ENCODE results near the gene SMIM36.
"Not testable (repeated sequence)": the region's sequence is repeated elsewhere in the genome, so short reads cannot be mapped to it uniquely, and the experiment has no call there.

SMIM36 gene

GRCh38 chr17:55530064-55530463 lies 18.8 kb upstream of the SMIM36 start:
- CTCF ChIA-PET = interaction anchor here (1.0 to 12.6 kb wide), 6 partner anchors 18 to 241 kb away, joined by 3 to 538 read pairs (median 80); partner anchors contain the start of gene TMEM100
- POLR2A ChIA-PET = no interaction called here
- no peak for DNase-seq (ENCODE audit: low read depth, low spot score)
- no peak overlapping the region for H3K4me3 ChIP-seq (ENCODE audit: low read depth, low read length)
- no peak for TF ChIP-seq CTCF (IDR thresholded peaks at IDR 0.05; ENCODE audit: insufficient read depth, low read length, missing control alignments)

GRCh38 chr17:55527540-55528118 lies 16.4 kb upstream of the SMIM36 start:
- DNase-seq (ENCODE audit: low read depth, low spot score) = no peak
- ChIA-PET CTCF (interaction anchor here (1.0 to 12.6 kb wide), 35 partner anchors 9 to 792 kb away, joined by 3 to 538 read pairs (median 8); partner anchors contain the start of genes PCTP, SMIM36 and TMEM100), POLR2A (no interaction called here)
- no peak overlapping the region for H3K4me3 ChIP-seq (ENCODE audit: low read depth, low read length)
- TF ChIP-seq CTCF (IDR thresholded peaks at IDR 0.05; ENCODE audit: insufficient read depth, low read length, missing control alignments) = peak; percentile 65

GRCh38 chr17:55524440-55525220 lies 13.4 kb upstream of the SMIM36 start:
- CTCF ChIA-PET = interaction anchor here (0.9 to 12.6 kb wide), 15 partner anchors 8 to 532 kb away, joined by 3 to 538 read pairs (median 5); partner anchors contain the start of genes PCTP, SMIM36 and TMEM100
- H3K4me3 ChIP-seq (ENCODE audit: low read depth, low read length) = no peak overlapping the region
- POLR2A ChIA-PET = no interaction called here
- no peak for TF ChIP-seq CTCF (IDR thresholded peaks at IDR 0.05; ENCODE audit: insufficient read depth, low read length, missing control alignments)
- DNase-seq (ENCODE audit: low read depth, low spot score) = no peak

DNA sequence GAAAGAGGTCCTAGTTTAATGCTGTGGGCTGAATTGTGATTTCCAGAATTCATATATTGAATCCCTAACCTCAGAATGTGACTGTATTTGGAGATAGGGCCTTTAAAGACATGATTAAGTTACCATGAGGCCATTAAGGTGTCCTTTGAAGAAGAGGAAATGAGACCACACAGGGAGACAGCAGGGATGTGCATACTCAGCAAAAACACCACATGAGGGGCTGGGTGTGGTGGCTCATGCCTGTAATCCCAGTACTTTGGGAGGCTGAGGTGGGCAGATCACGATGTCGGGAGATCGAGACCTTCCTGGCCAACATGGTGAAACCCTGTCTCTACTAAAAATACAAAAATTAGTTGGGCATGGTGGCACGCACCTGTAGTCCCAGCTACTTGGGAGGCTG lies 11.8 kb upstream of the SMIM36 start:
- POLR2A ChIA-PET; H3K4me3 ChIP-seq (ENCODE audit: low read depth, low read length); DNase-seq (ENCODE audit: low read depth, low spot score): not testable (repeated sequence)
- CTCF ChIA-PET = interaction anchor here (0.9 to 12.6 kb wide), 7 partner anchors 12 to 253 kb away, joined by 3 to 538 read pairs (median 60); partner anchors contain the start of genes SMIM36 and TMEM100

DNA sequence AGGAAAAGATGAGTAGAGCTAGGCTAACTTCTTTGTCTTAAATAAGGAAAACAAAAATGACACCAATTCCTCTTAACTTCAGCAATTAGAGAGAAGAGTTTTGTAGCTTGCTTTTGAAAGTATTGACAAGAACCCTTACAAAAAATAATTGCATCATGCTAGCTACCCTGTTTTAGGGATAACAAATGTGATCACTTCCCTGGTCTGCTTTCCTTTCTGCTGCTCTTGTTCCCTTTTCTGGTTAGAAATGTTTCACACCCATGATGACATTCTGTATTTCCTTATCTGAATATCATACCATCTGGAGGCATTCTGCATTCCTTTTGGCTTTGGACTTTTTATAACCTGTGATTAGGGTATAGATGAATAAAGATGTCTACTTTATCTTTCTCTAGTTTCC lies 9.9 kb upstream of the SMIM36 start:
- no peak overlapping the region for H3K4me3 ChIP-seq (ENCODE audit: low read depth, low read length)
- POLR2A ChIA-PET = interaction anchor here (0.7 kb wide), 1 partner anchor 161 kb away, joined by 4 read pairs; no protein-coding TSS in a partner anchor
- no peak for DNase-seq (ENCODE audit: low read depth, low spot score)
- CTCF ChIA-PET = interaction anchor here (2.2 kb wide), 1 partner anchor 81 kb away, joined by 7 read pairs; no protein-coding TSS in a partner anchor
- TF ChIP-seq CTCF (IDR thresholded peaks at IDR 0.05; ENCODE audit: insufficient read depth, low read length, missing control alignments) = no peak

- POLR2A ChIA-PET = no interaction called here
- no peak for TF ChIP-seq CTCF (IDR thresholded peaks at IDR 0.05; ENCODE audit: insufficient read depth, low read length, missing control alignments)
- CTCF ChIA-PET = interaction anchor here (2.2 kb wide), 1 partner anchor 82 kb away, joined by 7 read pairs; no protein-coding TSS in a partner anchor
- H3K4me3 ChIP-seq (ENCODE audit: low read depth, low read length) = no peak overlapping the region
- no peak for DNase-seq (ENCODE audit: low read depth, low spot score)
Observed at GRCh38 chr17:55520402-55520801, 9.2 kb upstream of the SMIM36 start.
